Mesothelial cell of epicardium (in vitro differentiated cells): ENCODE measurements around the gene UBE2D4. TPM values are rescaled to one million over a fixed set of nuclear protein-coding genes. Genes with fewer than 3 reads are reported as not detected.

ENCODE experiments used
- DNase-seq, 2 experiments: peaks; one replicate each; pipeline ENCODE4 v3.0.0; 2021; ENCODE audit warnings: low spot score in 2 of 2; ENCODE audit not compliant: unreplicated experiment in 2 of 2
- H3K27ac Mint-ChIP-seq: 2 replicates; pipeline ENCODE4 v1.8.0; 2021; ENCODE audit warnings: mixed read lengths
- H3K27me3 Mint-ChIP-seq: 2 replicates; pipeline ENCODE4 v1.8.0; 2021; ENCODE audit warnings: low read depth, mixed read lengths
- H3K36me3 Mint-ChIP-seq: 2 replicates; pipeline ENCODE4 v1.8.0; 2021; ENCODE audit warnings: mixed read lengths
- H3K4me1 Mint-ChIP-seq: 2 replicates; pipeline ENCODE4 v1.8.0; 2021; ENCODE audit warnings: mixed read lengths
- H3K4me3 Mint-ChIP-seq: 2 replicates; pipeline ENCODE4 v1.8.0; 2021; ENCODE audit warnings: mild to moderate bottlenecking, moderate library complexity, mixed read lengths
- H3K9me3 Mint-ChIP-seq: 2 replicates; pipeline ENCODE4 v1.8.0; 2021; ENCODE audit warnings: mixed read lengths
- CTCF ChIP-seq: fragments of 200-600 bp; sonication (generic); IDR thresholded peaks from one replicate; pipeline ENCODE4 v1.5.0; 2021; ENCODE audit warnings: antibody characterized with exemption; ENCODE audit not compliant: unreplicated experiment
- total RNA-seq: library from RNA; stranded (reverse); gene quantifications from 3 replicates; pipeline ENCODE4 v1.2.1, GENCODE V29; 2021

Gene UBE2D4
- total RNA-seq, 1 donor from 2014 or later, result 10.1 TPM

GRCh38 chr7:43931346-43931745 is 5.1 kb downstream of the UBE2D4 start:
- peaks cover 3% of the 10 kb centered on the region for H3K4me1 Mint-ChIP-seq
- H3K9me3 Mint-ChIP-seq, result no peaks in the 10 kb centered on the region
- H3K27me3 Mint-ChIP-seq, result no peaks in the 10 kb centered on the region
- no peak for DNase-seq
- no peaks in the 10 kb centered on the region for H3K36me3 Mint-ChIP-seq
- TF ChIP-seq CTCF, result no peak
- no peak overlapping the region for H3K4me3 Mint-ChIP-seq
- no peak overlapping the region for H3K27ac Mint-ChIP-seq

- TF ChIP-seq CTCF, result no peak
- no peaks in the 10 kb centered on the region for H3K36me3 Mint-ChIP-seq
Measured at GRCh38 chr7:43933902-43934560, 7.8 kb downstream of the UBE2D4 start.

GRCh38 chr7:43937444-43937843 is 11.2 kb downstream of the UBE2D4 start:
- TF ChIP-seq CTCF, result no peak
- no peaks in the 10 kb centered on the region for H3K27me3 Mint-ChIP-seq
- H3K36me3 Mint-ChIP-seq, result no peaks in the 10 kb centered on the region
- H3K27ac Mint-ChIP-seq, result no peak overlapping the region
- H3K4me1 Mint-ChIP-seq, result no peaks in the 10 kb centered on the region
- no peaks in the 10 kb centered on the region for H3K9me3 Mint-ChIP-seq
- no peak for DNase-seq
- H3K4me3 Mint-ChIP-seq, result no peak overlapping the region

More at GRCh38 chr7:43933902-43934560, 7.8 kb downstream of the UBE2D4 start:
- no peak overlapping the region for H3K4me3 Mint-ChIP-seq
- no peaks in the 10 kb centered on the region for H3K27me3 Mint-ChIP-seq
- no peaks in the 10 kb centered on the region for H3K4me1 Mint-ChIP-seq
- H3K27ac Mint-ChIP-seq, result no peak overlapping the region
- no peaks in the 10 kb centered on the region for H3K9me3 Mint-ChIP-seq
- no peak for DNase-seq

DNA sequence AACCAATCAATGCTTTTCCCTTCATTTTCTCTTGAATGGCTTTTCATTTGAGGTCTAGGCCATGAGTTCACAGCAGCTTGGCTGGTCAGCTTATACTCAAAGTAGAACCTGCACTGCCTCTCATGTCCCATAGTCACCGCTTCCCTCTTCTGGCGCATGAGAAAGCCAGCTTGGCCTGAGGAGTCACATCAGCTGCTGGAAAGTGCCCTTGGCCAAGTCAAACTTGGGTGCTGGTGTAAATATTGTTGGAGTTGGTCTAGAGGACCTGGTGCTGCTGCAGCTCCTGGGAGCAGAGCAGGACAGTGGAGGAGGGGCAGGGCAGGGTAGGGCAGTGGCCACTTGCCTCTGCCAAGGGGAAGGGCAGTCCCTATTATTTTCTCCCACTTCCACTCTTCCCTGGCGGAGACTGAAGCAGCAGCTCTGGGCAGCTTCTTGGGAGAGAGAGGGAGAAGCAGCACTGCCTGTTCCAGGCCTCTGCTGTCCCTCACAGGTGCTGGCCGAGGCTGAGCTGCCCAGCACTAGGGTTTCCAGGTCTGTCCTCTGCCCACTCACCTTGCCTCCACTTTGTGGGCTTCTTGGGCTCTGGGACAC is 12.8 kb downstream of the UBE2D4 start:
- TF ChIP-seq CTCF, result no peak
- H3K9me3 Mint-ChIP-seq, result no peaks in the 10 kb centered on the region
- H3K36me3 Mint-ChIP-seq, result no peaks in the 10 kb centered on the region
- DNase-seq, result no peak
- H3K27me3 Mint-ChIP-seq, result no peaks in the 10 kb centered on the region
- no peak overlapping the region for H3K4me3 Mint-ChIP-seq
- no peaks in the 10 kb centered on the region for H3K4me1 Mint-ChIP-seq
- H3K27ac Mint-ChIP-seq, result no peak overlapping the region

- Mint-ChIP-seq H3K36me3 (peaks cover 1% of the 10 kb centered on the region), H3K4me1 (no peaks in the 10 kb centered on the region), H3K4me3 (no peak overlapping the region), H3K9me3 (no peaks in the 10 kb centered on the region), H3K27ac (no peak overlapping the region), H3K27me3 (no peaks in the 10 kb centered on the region)
- no peak for DNase-seq
- no peak for TF ChIP-seq CTCF
Measured at GRCh38 chr7:43942250-43942649, 16.0 kb downstream of the UBE2D4 start.
